Erythroblast (primary cell): Measurements from ENCODE around the gene NSF.

ENCODE experiments used
- GATA1 ChIP-seq: IDR thresholded peaks from 2 replicates; pipeline ENCODE4 v1.6.1; 2011; ENCODE audit warnings: low read depth, mild to moderate bottlenecking, control low read depth, low read length, moderate library complexity
- POLR2A ChIP-seq: IDR thresholded peaks from 2 replicates; pipeline ENCODE4 v1.6.1; 2011; ENCODE audit warnings: mild to moderate bottlenecking, low read length

DNA sequence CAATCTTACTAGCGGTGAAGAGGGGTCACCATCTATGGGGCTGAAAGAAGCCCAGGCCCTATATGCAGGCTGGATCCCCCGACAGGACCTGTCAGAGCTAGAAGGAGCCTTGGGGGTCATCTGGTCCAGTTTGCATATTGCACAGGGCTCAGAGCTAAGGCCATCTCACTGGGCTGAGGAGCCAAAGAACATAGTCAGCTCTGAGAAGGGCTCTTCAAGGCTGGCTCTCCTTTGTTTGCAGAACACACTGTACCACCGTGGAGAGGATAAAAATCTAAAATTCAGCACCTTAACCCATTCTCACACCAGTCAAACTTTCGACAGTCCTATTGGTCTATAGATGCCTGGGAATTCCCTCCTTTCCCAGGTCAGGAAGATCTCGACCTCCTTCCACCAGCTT is 203.8 kb downstream of the NSF start:
- TF ChIP-seq POLR2A (no peak), GATA1 (no peak)
